GM12801 (cell line): ENCODE results near the gene DOCK1.

Experiments
- CTCF ChIP-seq: IDR thresholded peaks from one replicate; pipeline ENCODE4 v1.5.1; 2011; ENCODE audit warnings: control low read depth; ENCODE audit not compliant: insufficient read length; ENCODE audit errors: extremely low read depth

Gene DOCK1

DNA sequence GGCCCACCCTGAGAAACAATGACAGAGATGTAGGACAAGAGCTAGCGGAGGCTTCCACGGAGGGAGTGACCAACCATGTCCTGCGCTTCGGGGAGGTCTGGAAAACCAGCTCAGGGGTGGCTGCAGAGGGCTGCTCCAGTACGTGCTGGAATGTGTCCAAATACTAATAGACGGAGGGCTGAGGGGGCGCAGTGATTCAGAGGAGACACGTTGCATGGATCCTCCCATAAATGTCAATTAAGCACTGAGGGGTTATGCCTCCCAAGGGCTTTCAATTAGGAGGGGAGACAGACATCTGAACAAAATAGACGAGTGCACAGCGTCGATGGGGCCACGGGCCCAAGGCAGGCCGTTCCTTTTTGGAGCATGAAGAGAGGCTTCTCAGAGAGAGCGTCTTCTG, 592.9 kb downstream of the DOCK1 start:
- TF ChIP-seq CTCF = no peak

GRCh38 chr10:127500127-127500526, 594.9 kb downstream of the DOCK1 start:
- TF ChIP-seq CTCF = no peak
